Dedifferentiated amniotic fluid mesenchymal stem cell (primary cell): Measurements from ENCODE around the gene ABCC10.
"Not testable (repeated sequence)": the region's sequence is repeated elsewhere in the genome, so short reads cannot be mapped to it uniquely, and the experiment has no call there.

ENCODE experiments used
- DNase-seq: peaks from one replicate; pipeline ENCODE4 v3.0.0-alpha.2; 2016; ENCODE audit errors: extremely low spot score

ABCC10 gene, protein sequence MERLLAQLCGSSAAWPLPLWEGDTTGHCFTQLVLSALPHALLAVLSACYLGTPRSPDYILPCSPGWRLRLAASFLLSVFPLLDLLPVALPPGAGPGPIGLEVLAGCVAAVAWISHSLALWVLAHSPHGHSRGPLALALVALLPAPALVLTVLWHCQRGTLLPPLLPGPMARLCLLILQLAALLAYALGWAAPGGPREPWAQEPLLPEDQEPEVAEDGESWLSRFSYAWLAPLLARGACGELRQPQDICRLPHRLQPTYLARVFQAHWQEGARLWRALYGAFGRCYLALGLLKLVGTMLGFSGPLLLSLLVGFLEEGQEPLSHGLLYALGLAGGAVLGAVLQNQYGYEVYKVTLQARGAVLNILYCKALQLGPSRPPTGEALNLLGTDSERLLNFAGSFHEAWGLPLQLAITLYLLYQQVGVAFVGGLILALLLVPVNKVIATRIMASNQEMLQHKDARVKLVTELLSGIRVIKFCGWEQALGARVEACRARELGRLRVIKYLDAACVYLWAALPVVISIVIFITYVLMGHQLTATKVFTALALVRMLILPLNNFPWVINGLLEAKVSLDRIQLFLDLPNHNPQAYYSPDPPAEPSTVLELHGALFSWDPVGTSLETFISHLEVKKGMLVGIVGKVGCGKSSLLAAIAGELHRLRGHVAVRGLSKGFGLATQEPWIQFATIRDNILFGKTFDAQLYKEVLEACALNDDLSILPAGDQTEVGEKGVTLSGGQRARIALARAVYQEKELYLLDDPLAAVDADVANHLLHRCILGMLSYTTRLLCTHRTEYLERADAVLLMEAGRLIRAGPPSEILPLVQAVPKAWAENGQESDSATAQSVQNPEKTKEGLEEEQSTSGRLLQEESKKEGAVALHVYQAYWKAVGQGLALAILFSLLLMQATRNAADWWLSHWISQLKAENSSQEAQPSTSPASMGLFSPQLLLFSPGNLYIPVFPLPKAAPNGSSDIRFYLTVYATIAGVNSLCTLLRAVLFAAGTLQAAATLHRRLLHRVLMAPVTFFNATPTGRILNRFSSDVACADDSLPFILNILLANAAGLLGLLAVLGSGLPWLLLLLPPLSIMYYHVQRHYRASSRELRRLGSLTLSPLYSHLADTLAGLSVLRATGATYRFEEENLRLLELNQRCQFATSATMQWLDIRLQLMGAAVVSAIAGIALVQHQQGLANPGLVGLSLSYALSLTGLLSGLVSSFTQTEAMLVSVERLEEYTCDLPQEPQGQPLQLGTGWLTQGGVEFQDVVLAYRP (N-terminal part only)

DNA sequence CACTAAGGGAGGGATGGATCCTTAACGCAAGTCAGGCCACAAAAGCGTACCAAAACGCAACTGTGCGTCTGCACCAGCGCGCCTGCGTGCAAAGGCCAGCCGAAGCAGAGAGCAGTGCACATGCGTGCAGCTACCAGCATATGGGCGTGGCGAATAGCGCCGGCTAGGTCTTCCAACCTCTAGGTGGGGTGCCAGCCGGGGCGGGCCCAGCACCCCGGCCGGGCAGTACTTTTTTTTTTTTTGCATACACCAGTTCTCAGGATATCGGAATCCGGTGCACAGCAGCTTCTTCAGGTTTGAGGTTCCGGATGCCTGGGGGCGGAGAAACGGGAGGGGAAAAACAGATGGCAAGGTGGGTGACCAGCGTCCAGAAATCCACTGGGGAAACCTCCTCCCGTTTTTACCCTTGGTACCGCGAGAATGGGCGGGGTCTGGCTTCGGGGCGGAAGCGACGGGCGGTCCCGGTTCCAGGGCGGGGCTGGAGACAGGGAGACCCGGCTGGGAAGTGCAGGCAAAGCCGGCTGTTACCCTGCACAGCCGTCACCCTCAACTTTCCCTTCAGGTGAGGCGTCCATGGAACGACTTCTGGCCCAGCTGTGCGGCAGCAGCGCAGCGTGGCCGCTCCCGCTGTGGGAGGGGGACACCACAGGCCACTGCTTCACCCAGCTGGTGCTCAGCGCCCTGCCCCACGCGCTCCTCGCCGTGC lies at the start of gene ABCC10:
Gene ABCC10, plus strand, starts transcription at position 136 of the 706 bp plus-strand sequence. Its CDS starts 438 bp downstream, at position 574.
- DNase-seq = peak; percentile 93

DNA sequence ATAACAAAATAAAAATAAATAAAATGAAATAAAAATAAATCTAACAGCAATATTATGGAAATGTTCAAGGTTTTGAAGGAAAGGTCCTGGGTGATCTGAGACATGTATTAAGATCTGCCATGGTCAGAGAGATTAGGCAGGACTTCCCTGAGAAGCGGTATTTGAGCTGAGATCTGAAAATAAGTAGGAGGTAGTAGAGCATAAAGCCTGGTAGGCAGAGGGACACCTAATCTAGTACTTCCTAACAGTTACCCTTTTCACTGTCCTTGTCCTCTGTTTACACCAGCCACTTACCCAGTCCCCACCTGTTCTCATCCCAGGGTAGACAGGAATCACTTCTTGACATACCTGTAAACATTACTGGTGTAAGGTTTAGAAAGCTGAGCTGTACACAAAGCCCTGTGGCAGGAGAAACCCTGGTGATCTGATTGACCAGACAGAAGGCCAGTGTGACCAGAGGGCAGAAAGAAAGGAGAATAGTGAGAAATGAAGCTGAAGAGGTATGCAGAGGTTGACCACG lies 49.6 kb upstream of the ABCC10 start:
- DNase-seq = no peak

DNA sequence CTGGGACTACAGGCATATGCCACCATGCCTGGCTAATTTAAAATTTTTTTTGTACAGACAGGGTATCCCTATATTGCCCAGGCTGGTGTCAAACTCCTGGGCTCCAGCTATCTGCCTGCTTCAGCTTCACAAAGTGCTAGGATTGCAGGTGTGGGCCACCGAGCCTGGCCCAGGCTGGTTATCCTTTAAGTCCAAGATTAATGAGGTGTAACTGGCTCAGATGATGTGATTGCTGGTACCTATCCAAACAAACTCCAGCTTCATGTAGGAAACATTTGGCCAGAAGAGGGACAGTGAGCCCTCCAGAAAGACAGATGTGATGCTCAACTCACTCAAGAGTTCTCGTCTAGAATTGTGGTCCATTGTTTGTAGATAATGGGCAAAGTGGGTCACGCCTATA lies 48.7 kb upstream of the ABCC10 start:
- no peak for DNase-seq

DNA sequence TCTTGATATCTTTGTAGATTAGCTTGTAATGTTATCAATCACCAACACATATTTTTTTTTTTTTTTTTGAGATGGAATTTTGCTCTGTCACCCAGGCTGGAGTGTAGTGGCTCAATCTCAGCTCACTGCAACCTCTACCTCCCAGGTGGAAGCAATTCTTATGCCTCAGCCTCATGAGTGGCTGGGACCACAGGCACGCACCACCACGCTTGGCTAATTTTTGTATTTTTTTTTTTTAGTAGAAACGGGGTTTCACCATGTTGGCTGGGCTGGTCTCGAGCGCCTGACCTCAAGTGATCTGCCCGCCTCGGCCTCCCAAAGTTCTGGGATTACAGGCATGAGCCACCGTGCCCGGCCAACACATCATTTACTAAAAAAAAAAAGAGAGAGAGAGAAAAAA lies 46.5 kb upstream of the ABCC10 start:
- DNase-seq = not testable (repeated sequence)

DNA sequence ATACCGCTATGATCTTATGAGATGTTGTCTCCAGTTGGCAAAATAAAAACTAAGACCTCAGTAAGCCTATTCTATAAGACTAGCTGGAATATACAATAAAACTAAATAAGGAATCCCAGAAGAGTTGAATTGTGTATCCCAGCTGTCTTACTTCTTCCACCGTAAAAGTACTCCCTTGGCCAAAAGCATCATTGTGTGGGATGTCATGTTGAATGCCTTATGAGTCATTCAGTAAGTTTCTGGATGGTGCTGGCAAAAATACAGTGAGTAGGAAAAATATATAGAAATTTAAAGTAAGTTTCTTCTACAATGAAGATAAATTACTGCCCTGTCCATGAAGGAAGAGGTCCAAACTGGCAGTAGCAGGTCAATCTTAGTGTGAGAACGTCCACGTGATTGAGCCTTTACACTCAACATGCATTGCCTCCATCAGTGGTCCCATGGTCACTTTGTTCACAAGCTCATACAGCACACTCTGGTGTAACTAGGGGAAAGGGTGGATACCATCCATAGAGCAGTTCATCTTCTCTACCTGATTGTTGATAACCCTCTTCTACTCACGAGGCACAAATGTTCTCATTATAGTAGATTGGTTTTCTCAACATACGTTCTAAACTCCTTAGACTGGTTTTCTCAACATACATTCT lies 44.2 kb upstream of the ABCC10 start:
- DNase-seq = no peak

DNA sequence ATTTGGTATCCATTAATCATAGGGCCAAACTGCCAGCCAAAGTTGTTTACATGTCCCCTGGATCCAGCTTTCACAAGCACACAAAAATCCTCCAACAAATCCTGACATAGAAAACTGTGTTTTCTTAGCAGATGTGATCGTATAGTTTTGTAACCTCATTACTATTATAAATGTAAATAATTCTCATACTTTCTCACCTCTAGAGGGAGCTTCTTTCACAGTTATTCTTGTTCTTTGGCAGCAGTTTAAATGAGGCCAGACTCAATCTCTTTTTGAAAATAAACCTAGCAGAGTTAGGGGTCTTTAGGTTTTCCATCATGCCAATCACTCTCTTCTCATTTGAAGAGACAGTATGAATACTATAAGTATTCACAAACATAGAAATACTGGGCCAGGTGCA lies 40.8 kb upstream of the ABCC10 start:
- DNase-seq = no peak

DNA sequence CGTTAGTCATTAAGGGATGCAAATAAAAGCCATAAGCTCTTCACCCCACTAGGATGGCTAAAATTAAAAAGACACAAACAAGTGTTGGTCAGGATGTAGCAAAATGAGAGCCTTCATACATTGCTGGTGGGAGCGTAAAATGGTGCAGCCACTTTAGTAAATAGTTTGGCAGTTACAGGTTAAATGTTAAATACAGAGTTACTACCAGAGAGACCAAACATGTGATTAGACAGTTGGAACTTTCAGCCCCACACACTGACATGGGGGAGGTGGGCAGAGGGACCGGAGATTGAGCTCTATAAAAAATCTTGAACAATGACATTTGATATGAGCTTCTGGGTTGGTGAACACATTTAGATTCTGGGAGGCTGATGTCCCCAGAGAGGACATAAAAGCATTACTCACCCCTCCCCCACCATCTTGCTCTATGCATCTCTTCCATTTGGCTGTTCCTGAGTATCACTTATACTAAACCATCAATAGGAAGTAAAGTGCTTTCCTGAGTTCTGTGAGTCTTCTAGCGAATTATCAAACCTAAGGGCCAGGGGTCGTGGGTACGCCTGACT lies 37.5 kb upstream of the ABCC10 start:
- no peak for DNase-seq

DNA sequence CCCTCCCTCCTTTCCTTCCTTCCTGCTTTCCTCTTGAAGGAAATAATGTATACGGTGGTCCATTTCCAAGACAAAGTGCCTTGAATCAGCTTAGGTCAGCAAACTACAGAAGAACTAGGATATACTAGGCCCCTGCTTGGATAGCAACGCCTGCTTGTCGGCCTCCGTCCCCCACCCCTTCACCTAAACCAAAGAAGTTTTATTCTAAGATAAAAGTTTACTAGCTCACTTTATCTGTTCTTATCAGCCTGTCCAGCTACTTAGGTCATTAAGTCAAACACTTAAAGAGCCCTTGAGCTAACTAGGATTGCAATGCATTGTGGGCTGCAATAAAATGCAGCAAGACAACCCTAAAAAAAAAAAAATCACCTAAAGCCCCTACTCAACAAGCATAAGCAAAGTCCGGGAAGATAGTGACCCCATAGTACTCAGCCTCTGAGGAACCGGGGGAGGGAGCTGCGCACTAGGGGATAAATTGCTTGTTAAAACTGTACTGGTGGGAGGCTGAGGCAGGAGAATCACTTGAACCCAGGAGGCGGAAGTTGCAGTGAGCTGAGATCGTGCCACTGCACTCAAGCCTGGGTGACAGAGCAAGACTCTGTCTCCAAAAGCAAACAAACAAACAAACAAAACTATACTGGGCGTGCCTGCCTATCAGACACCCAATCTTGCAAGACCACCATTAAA lies 36.4 kb upstream of the ABCC10 start:
- DNase-seq = not testable (repeated sequence)

DNA sequence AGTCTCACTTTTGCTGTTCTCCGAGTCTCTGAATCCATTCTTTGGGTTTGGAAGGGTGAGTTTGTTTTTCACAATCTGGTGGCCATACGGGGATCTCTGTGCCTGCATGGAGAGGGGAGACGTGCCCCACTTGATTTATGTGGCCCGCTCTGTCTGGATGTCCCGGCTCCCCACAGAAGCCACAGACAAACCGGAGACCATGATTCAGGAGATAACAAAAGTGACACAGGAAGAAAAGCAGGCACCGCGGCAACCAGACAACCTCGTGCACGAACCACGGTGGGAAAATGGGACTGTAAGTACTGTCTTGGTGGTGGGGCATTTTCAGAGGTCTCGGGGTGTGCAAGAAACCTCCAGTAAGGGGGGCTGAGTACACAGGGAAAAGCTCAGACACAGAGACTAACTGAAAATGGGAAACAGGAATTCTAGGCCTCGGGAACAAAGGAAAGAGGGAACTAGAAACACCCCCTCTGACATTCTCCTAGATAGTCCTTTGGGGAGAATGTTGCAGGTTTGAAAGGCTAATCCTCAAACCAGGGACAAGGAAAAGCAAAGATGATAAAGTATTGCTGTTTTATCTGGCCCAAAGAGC lies 35.8 kb upstream of the ABCC10 start:
- no peak for DNase-seq

DNA sequence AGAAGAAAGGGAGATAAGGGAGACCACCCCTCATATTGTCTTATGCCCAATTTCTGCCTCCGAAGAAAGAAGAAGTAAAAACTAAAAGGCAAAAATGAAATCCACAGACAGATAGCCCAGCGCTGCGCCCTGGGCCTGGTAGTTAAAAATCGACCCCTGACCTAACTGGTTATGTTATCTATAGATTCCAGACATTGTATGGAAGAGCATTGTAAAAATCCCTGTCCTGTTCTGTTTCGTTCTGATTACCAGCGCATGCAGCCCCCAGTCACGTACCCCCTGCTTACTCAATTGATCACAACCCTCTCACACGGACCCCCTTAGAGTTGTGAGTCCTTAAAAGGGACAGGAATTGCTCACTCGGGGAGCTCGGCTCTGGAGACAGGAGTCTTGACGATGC lies 34.2 kb upstream of the ABCC10 start:
- DNase-seq = not testable (repeated sequence)

DNA sequence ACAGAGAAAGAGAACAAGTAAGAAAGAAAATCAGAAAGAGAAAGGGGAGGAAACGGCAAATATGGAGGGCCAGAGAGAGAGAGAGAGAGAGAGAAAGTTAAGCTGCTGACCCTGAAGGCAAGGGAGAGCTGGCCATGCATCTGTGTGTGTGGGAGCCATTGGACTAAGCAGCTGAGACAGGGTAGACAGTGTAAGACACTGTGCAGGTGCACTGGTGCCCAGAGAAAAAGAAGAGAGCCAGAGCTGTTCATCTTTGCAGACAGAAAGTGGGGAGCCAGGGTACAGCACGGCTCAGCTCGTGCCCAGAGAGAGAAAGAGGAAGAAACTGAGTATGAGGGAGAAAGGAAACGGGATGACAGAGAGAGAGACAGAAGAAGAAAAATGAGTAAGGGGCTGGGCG lies 33.7 kb upstream of the ABCC10 start:
- DNase-seq = no peak

DNA sequence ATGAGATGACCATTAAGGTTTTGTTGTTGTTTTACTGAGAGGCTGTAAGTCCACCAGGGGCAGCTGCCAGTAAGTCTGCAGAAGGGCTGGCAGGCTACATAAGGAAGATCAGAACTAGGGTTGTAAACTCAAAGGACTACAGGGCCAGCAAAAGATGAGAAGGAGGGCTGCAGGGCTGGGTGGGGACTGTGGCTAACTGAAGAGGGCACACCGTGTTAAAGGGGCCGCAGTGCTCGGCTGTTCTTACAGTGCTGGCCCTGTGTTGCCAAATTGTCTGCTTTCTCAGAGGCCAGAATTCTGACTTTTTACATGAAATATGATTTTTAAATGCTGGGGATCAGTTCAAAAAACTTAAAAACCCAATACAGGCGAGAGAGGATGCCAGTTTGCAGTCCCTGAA lies 32.4 kb upstream of the ABCC10 start:
- DNase-seq = no peak

DNA sequence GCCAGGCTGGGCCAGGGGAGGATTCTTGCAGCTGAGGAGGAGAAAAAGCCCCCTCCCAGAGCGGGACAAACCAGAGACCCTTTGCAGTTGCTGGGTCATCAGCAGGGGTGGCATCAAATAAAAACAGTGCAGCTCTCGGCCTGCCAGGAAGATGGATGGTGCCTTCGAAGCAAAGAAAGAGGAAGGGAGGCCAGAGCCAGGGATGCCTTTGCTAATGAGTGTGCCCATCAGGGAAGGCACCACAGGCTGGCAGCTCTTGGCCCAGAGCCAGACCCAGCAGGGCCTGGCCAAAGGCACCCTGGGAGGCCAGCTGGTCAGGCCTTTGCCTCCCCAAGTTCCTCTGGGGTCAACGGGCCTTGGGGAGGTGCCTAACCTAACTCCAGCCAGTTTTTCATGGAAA lies 31.6 kb upstream of the ABCC10 start:
- DNase-seq = no peak

DNA sequence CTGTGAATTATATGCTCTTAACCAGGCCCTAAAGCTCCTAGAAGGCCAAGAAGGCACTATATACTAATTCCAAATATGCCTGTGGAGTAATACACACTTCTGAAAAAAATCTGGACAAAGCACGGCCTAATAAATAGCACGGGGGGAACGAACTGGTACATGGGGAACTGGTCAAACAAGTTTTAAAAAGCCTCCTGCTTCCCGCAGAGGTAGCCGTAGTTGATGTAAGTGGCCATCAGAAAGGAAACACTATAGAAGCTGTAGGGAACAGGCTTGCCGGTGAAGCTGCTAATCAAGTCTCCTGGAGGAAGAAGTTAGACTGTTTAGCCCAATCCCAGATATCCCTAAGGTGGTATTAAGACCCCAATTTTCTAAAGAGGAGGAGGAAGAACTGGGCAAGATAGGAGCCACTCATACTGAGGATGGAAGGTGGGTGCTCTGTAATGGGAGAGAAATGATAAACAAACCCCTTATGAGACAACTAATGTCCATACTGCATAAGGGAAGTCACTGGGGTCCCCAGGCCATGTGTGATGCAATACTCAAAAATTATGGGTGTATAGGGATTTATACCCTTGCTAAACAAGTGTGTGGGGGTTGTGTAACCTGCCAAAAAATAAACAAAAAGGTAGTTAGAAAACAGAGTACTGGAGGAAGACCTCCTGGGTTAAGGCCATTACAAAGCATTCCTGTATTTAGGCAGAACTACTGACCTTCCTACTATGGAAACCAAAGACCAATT lies 30.8 kb upstream of the ABCC10 start:
- no peak for DNase-seq

DNA sequence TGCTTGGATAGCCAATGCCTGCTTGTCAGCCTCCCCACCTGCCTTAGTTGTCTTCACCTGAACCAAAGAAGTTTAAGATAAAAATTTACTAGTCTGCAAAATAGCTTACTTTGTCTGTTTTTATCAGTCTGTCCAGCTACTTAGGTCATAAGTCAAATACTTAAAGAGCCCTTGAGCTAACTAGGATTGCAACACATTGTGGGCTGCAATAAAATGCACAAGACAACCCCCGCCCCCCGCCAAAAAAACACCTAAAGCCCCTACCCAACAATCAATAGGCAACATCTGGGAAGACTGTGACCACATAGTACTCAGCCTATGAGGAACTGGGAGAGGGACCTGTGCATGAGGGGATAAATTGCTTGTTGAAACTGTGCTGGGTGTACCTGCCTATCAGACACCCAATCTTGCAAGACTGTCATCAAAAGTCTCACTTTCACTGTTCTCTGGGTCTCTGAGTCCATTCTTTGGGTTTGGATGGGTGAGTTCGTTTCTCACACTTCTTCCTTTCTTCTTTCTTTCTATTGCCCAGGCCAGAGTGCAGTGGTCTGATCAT lies 27.3 kb upstream of the ABCC10 start:
- DNase-seq = no peak

DNA sequence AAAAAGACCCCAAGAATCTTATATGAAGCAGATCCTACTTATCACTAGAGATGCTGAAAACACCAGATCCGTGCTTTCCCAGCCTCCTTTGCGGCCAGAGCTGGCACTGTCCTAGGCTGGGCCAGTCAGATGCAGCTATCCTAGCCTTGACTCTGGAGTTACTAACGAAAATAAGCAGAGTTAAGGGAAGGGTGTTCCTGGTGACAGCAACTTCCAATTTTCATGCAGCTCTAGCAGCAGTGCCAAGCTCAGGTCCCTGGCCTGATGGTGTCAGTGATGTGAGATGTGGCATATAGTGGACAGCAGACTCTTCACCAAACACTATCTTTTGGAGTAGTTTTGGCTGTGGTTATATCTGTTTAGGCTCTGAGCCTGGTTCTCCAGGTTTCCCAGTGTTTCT lies 25.6 kb upstream of the ABCC10 start:
- DNase-seq = no peak

DNA sequence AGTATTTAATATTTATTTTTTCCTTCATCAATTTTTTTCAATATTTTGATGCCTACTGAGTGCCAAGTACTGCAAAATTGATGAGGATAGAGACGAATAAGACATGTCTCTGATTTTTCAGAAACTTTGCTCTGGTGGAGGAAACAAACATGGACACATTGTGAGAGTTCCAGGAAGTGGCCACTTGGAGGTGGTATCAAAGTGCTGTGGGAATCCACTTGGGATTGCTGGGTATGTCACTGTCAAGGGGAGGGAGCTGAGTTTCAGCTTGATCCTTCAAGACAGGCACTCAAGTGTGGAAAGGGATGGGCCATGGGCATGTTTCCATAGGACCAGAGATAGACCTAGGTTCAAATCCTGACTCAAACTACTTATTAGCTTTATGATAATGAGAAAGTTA lies 24.5 kb upstream of the ABCC10 start:
- no peak for DNase-seq

DNA sequence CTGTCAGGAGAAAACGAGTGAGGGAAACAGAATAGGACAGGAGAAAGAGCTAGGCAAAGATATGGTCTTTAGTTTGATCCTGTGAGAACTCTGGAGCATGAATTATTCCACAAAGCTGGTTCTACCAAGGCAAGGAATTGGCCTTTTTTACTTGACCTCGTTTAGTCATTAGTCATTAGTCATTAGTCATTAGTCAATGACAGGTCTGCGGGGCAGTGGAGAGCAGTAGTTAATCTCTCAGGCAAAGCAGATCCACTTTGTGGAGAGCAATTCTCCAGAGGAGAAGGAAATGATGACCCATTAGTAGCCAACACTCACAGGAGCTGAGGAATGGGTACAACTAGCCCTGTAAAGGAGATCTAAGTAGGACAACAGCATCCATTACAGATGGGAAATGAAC lies 22.0 kb upstream of the ABCC10 start:
- DNase-seq = no peak
